ENCODE measurements around the gene CFAP65.

Gene CFAP65

DNA sequence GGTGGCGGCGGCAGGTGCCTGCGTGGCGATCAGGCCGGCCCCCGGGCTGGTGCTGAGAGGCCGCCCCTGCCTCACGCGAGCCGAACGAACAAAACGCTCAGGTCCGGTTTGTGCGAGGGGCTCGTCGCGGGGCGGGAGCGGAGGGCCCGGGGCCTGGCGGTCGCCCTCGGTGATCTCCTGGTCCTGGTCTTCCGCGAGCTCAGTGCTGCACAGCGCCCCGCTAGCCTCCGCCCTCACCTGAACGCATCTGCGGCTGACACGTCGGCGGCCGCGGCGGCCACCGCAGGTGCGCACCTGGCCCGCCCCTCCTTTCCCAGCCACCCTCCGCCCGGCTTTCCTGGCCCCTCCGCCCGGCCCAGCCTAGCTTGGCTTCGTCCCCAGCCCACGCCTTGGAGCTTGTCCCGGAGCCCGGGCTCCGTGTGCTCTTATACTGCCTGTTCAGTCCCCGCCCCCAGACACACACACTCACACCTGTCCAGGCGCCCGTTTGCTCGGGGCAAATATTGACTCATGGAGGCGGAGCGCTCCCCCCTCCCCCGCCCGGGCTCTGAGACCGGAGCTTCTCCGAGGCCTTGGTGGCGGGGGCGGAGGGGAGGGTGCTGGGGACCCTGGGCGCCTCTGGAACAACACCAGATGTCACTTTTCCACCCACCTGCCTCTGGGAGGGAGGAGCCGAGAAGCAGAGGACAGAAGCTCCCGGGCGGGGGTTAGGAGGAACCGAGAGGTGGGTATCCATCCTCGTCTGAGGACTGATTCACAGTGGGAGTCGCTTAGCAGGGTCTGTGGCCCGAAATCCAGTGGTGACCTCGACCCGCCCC lies 39.5 kb downstream of the CFAP65 start:
- Histone ChIP-seq H2AFZ (peak overlapping the region; percentile 70), H3K36me3 (ENCODE audit: control insufficient read depth, insufficient read depth, low read length) (no peaks in the 10 kb centered on the region), H3K4me2 (ENCODE audit: low read length) (peak overlapping the region; percentile 63), H3K4me3 (ENCODE audit: low read depth, low read length) (peak overlapping the region; percentile 22), H3K9me3 (ENCODE audit: control insufficient read depth, low read length) (no peaks in the 10 kb centered on the region), H3K27ac (peak overlapping the region; percentile 100), H3K9ac (peak overlapping the region; percentile 99), H3K4me1 (peaks cover 23% of the 10 kb centered on the region), H3K79me2 (no peaks in the 10 kb centered on the region), H3K27me3 (ENCODE audit: control insufficient read depth, insufficient read depth, low read length) (peaks cover 4% of the 10 kb centered on the region)
- TF ChIP-seq, protein P1, sequence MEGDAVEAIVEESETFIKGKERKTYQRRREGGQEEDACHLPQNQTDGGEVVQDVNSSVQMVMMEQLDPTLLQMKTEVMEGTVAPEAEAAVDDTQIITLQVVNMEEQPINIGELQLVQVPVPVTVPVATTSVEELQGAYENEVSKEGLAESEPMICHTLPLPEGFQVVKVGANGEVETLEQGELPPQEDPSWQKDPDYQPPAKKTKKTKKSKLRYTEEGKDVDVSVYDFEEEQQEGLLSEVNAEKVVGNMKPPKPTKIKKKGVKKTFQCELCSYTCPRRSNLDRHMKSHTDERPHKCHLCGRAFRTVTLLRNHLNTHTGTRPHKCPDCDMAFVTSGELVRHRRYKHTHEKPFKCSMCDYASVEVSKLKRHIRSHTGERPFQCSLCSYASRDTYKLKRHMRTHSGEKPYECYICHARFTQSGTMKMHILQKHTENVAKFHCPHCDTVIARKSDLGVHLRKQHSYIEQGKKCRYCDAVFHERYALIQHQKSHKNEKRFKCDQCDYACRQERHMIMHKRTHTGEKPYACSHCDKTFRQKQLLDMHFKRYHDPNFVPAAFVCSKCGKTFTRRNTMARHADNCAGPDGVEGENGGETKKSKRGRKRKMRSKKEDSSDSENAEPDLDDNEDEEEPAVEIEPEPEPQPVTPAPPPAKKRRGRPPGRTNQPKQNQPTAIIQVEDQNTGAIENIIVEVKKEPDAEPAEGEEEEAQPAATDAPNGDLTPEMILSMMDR (IDR thresholded peaks at IDR 0.05): no peak

DNA sequence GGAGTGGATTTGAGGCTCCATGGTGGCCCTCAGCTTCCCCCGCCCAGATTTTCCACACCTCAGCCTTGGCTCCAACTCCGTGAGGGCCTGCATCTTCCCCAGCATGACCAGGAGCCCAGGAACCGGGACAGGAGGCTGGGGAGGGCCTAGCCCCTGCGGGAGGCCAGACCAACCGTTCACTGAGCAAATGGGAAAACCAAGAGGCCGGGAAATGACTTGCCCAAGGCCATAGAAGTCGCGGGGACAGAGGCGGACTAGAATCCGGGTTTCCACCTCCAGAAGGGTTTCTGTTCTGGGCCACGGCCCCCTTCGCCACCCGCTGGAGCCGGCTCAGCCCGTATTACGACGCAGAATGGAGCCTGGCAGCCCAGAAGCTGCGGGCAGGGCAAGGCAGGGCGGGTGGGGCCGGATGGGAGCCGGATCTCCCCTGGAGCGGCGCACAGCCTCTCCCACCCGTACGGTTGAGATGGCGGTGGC lies 40.2 kb downstream of the CFAP65 start:
- Histone ChIP-seq H3K27ac (peak overlapping the region; percentile 100), H3K36me3 (ENCODE audit: control insufficient read depth, insufficient read depth, low read length) (no peaks in the 10 kb centered on the region), H3K4me3 (ENCODE audit: low read depth, low read length) (no peak overlapping the region), H2AFZ (peak overlapping the region; percentile 70), H3K79me2 (no peaks in the 10 kb centered on the region), H3K9me3 (ENCODE audit: control insufficient read depth, low read length) (no peaks in the 10 kb centered on the region), H3K9ac (peak overlapping the region; percentile 99), H3K4me1 (peaks cover 23% of the 10 kb centered on the region), H3K4me2 (ENCODE audit: low read length) (peak overlapping the region; percentile 63), H3K27me3 (ENCODE audit: control insufficient read depth, insufficient read depth, low read length) (peaks cover 4% of the 10 kb centered on the region)
- TF ChIP-seq, protein P1 (IDR thresholded peaks at IDR 0.05): no peak

DNA sequence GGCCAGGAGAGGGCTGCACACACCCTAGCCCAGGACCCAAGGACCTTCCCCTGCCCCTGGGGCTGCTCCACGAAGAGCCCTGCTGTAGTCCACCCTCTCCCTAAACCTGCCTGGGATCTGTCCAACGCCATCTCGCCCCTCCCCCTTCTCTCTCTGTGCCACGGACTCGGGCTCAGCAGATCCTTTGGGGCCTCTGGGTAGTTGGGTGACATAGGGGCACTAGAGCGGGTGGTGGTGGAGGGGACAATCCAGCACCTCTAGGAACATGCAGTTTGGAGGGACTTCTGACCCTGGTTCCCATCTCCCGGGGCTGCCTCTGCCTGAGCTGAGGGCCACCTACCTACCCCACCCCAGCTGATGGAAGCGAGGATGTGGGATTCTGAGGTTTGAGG lies 40.8 kb downstream of the CFAP65 start:
- no peaks in the 10 kb centered on the region for H3K9me3 ChIP-seq (ENCODE audit: control insufficient read depth, low read length)
- peak overlapping the region; percentile 70 for H2AFZ ChIP-seq
- H3K79me2 ChIP-seq: no peaks in the 10 kb centered on the region
- no peak overlapping the region for H3K4me3 ChIP-seq (ENCODE audit: low read depth, low read length)
- TF ChIP-seq, protein P1 (IDR thresholded peaks at IDR 0.05): no peak
- H3K27me3 ChIP-seq (ENCODE audit: control insufficient read depth, insufficient read depth, low read length): peaks cover 4% of the 10 kb centered on the region
- H3K36me3 ChIP-seq (ENCODE audit: control insufficient read depth, insufficient read depth, low read length): no peaks in the 10 kb centered on the region
- peaks cover 28% of the 10 kb centered on the region for H3K4me1 ChIP-seq
- peak overlapping the region; percentile 99 for H3K9ac ChIP-seq
- peak overlapping the region; percentile 100 for H3K27ac ChIP-seq
- H3K4me2 ChIP-seq (ENCODE audit: low read length): no peak overlapping the region

DNA sequence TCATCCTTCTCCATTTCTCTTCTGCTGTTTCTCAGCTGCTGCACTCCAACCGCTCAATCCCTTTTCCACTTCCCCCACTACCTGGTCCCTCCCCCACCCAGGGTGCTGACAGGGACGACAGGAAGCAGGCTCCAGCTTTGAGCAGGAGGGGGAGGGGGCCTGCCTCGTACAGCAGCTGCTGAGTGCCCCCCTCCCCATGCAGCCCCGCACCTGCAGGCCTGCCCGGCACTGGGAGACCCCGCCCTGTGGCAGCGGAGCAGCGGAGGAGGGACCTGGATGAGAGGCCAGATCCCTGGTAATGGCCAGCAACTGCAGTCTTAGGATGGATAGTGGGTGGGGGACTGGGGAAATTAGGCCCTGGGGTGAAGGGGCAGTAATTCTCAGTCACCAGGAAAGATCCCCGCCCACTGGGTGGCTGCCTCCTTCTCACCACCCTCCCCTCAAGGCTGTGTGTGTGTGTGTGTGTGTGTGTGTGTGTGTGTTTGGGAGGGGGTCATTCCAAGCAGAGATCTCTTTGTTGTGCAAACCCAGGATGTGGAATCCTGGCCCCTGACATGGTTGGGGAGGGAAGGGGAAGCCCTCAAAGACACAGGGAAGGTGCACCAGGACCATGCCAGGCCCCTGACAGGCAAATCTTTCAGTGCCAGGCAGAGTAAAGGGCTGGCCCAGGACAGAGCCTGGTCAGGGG lies 41.3 kb downstream of the CFAP65 start:
- Histone ChIP-seq H3K9ac (peak overlapping the region; percentile 99), H3K4me1 (peaks cover 30% of the 10 kb centered on the region), H3K4me3 (ENCODE audit: low read depth, low read length) (no peak overlapping the region), H2AFZ (peak overlapping the region; percentile 25), H3K36me3 (ENCODE audit: control insufficient read depth, insufficient read depth, low read length) (no peaks in the 10 kb centered on the region), H3K27me3 (ENCODE audit: control insufficient read depth, insufficient read depth, low read length) (peaks cover 4% of the 10 kb centered on the region), H3K79me2 (no peaks in the 10 kb centered on the region), H3K9me3 (ENCODE audit: control insufficient read depth, low read length) (no peaks in the 10 kb centered on the region), H3K27ac (peak overlapping the region; percentile 100), H3K4me2 (ENCODE audit: low read length) (no peak overlapping the region)
- TF ChIP-seq, protein P1 (IDR thresholded peaks at IDR 0.05): no peak
